Naive thymus-derived CD4-positive, alpha-beta T cell (primary cell): ENCODE measurements around the gene AHSA1. TPM values are rescaled to one million over a fixed set of nuclear protein-coding genes. Genes with fewer than 3 reads are reported as not detected.
A peak's percentile ranks its signal among the peaks of the same experiment; 100 is the strongest.

Experiments used
- ATAC-seq: fragments of 150-1000 bp; cut with Tn5 transposase; 2 replicates; pipeline ENCODE4 v1.10.0; 2021; ENCODE audit warnings: mild to moderate bottlenecking, moderate library complexity
- CTCF ChIA-PET: fragments of 350-600 bp; sonication (Branson Sonifier 250); formaldehyde crosslinking; loops from one replicate; lab custom pipeline; 2021; ENCODE audit warnings: antibody characterized with exemption; lab: Charles Lee
- POLR2A ChIA-PET: fragments of 350-600 bp; sonication (Branson Sonifier 250); formaldehyde crosslinking; loops from one replicate; lab custom pipeline; 2021; ENCODE audit warnings: antibody characterized with exemption, inconsistent platforms; lab: Charles Lee
- DNase-seq, 9 donors: peaks; one replicate each; pipeline versions ENCODE4 v3.0.0 to v3.0.0-alpha.2; 2020 to 2022; ENCODE audit warnings: mixed read lengths in 1 of 9
- H3K27ac ChIP-seq: one replicate; pipeline ENCODE4 v1.7.0; 2013; ENCODE audit warnings: mild to moderate bottlenecking, low read depth, low read length, moderate library complexity
- H3K27me3 ChIP-seq, 2 donors: one replicate each; pipeline ENCODE4 v1.7.0; 2013; ENCODE audit warnings: low read length in 2 of 2, mild to moderate bottlenecking in 2 of 2, moderate library complexity in 2 of 2; ENCODE audit not compliant: control insufficient read depth in 2 of 2, insufficient read depth in 2 of 2
- H3K36me3 ChIP-seq, 3 experiments: 1 replicate in 2 of 3; 2 replicates in 1 of 3; pipeline ENCODE4 v1.7.0; 2013; ENCODE audit warnings: low read length in 3 of 3, mild to moderate bottlenecking in 3 of 3, moderate library complexity in 1 of 3; ENCODE audit not compliant: insufficient read depth in 3 of 3, control insufficient read depth in 2 of 3
- H3K4me1 ChIP-seq, 2 donors: one replicate each; pipeline ENCODE4 v1.7.0; 2013; ENCODE audit warnings: low read length in 2 of 2, mild to moderate bottlenecking in 2 of 2, moderate library complexity in 1 of 2; ENCODE audit not compliant: control insufficient read depth in 2 of 2, insufficient read depth in 2 of 2
- H3K4me3 ChIP-seq: 2 replicates; pipeline ENCODE4 v1.7.0; 2013; ENCODE audit warnings: mild to moderate bottlenecking, low read length
- H3K9me3 ChIP-seq, 3 experiments: 1 replicate in 2 of 3; 2 replicates in 1 of 3; pipeline ENCODE4 v1.7.0; 2013; ENCODE audit warnings: low read length in 3 of 3; ENCODE audit not compliant: control insufficient read depth in 2 of 3
- H3K27ac Mint-ChIP-seq, 9 donors: one replicate each; pipeline ENCODE4 v1.8.0; 2020 to 2022; ENCODE audit warnings: mixed read lengths in 9 of 9, mild to moderate bottlenecking in 8 of 9, moderate library complexity in 5 of 9, inconsistent platforms in 2 of 9
- H3K27me3 Mint-ChIP-seq, 5 donors: one replicate each; pipeline ENCODE4 v1.8.0; 2021 to 2022; ENCODE audit warnings: mixed read lengths in 5 of 5, mild to moderate bottlenecking in 1 of 5
- H3K36me3 Mint-ChIP-seq, 5 donors: one replicate each; pipeline ENCODE4 v1.8.0; 2020 to 2022; ENCODE audit warnings: mixed read lengths in 5 of 5, mild to moderate bottlenecking in 3 of 5, inconsistent platforms in 1 of 5
- H3K4me1 Mint-ChIP-seq, 7 donors: one replicate each; pipeline ENCODE4 v1.8.0; 2020 to 2022; ENCODE audit warnings: mixed read lengths in 7 of 7, mild to moderate bottlenecking in 3 of 7, inconsistent platforms in 1 of 7
- H3K4me3 Mint-ChIP-seq, 10 donors: one replicate each; pipeline ENCODE4 v1.8.0; 2020 to 2022; ENCODE audit warnings: mild to moderate bottlenecking in 10 of 10, mixed read lengths in 10 of 10, moderate library complexity in 6 of 10, inconsistent platforms in 2 of 10
- H3K9me3 Mint-ChIP-seq, 11 donors: one replicate each; pipeline ENCODE4 v1.8.0; 2020 to 2022; ENCODE audit warnings: mixed read lengths in 11 of 11, mild to moderate bottlenecking in 4 of 11, inconsistent platforms in 1 of 11, moderate library complexity in 1 of 11
- intact Hi-C, 2 donors: fragments of 100-400 bp; cut with micrococcal nuclease; formaldehyde crosslinking; loops; one replicate each; pipeline ENCODE4 v1.15.1; 2023
- polyA plus RNA-seq, 2 donors: library from polyadenylated mRNA; unstranded; fragments of 300-500 nt; fragmentation: Illumina TruSeq; gene quantifications; one replicate each; pipeline ENCODE4 v1.2.3, GENCODE V29; 2021
- total RNA-seq, 6 experiments: library from RNA in 5 of 6; stranded (reverse) in 5 of 6; gene quantifications; 1 replicate in 5 of 6; 2 replicates in 1 of 6; pipeline ENCODE4 v1.2.3 and lab custom pipeline; 2021 to 2026

Gene AHSA1
- total and polyA plus RNA-seq, 7 experiments from 2014 or later: 51.6 to 176 (median 104) TPM

DNA sequence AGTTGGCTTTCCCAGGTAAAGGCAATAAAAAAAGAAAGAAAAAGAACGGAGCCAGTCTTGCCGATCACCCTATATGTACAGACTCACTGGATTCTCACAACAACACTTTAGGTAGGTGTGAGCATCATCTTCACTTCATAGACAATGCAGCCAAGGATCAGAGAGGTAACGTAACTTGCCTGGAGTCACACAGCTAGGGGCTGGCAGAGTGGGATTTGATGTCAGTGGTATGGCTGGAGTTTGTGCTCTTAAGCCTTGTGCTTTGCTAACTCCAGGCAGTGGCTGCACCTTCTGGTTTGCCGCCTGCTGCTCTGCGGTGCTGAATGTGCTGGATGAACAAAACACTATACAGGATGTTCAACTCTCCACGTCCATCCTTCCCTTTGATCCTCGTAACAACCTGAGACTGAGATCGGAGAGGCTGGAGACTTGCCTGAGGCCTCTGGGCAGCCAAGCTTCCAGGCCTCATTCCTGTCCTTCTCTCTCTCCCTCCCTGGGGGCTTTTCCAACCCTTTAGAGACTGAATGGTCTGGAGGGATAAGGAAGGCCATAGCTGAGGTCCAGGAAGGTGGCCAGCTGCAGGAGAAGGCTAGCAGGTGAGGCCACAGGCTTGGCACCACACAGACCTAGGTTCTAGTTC, 32.6 kb downstream of the AHSA1 start:
- H3K36me3 Mint-ChIP-seq: peaks cover 0 to 4% (median 0%) of the 10 kb centered on the region in 5 donors
- peaks cover 0 to 2% (median 0%) of the 10 kb centered on the region in 11 donors for H3K9me3 Mint-ChIP-seq
- Histone ChIP-seq H3K9me3 (no peaks in the 10 kb centered on the region), H3K4me3 (no peak overlapping the region), H3K4me1 (no peaks in the 10 kb centered on the region), H3K27ac (no peak overlapping the region), H3K27me3 (no peaks in the 10 kb centered on the region), H3K36me3 (no peaks in the 10 kb centered on the region)
- no peak overlapping the region for H3K4me3 Mint-ChIP-seq
- DNase-seq: no peak
- POLR2A ChIA-PET: no interaction called here
- H3K27me3 Mint-ChIP-seq: peaks cover under 1 to 8% (median 4%) of the 10 kb centered on the region in 5 donors
- H3K4me1 Mint-ChIP-seq: no peaks in the 10 kb centered on the region
- no peak for ATAC-seq
- H3K27ac Mint-ChIP-seq: no peak overlapping the region
- CTCF ChIA-PET: no interaction called here
- intact Hi-C loops: no loop called here

DNA sequence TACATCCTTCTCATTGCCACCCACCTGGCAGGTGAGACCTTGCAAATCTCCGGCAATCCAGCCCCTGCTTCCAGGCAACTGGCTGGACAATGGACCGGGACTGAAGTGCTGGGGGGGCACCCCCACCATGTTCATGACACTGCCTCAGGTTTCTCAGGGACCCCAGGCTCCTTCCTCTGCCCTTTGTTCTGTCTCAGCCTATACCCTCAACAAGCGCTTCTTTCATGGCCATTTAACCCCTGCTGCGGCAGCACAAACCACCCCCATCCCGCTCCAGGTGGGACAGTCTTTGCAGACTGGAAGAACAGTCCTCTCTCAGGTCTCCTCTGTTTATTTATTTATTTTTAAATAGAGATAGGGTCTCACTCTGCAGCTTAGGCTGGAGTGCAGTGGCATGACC, 33.2 kb downstream of the AHSA1 start:
- Mint-ChIP-seq H3K27me3 (peaks cover 7 to 14% (median 9%) of the 10 kb centered on the region in 5 donors), H3K36me3 (peaks cover 0 to 6% (median 0%) of the 10 kb centered on the region in 5 donors), H3K4me3 (no peak overlapping the region), H3K9me3 (peaks cover 0 to 3% (median 0%) of the 10 kb centered on the region in 11 donors), H3K4me1 (no peaks in the 10 kb centered on the region), H3K27ac (no peak overlapping the region)
- H3K9me3 ChIP-seq: no peaks in the 10 kb centered on the region
- intact Hi-C loops: no loop called here
- ChIA-PET CTCF (no interaction called here), POLR2A (no interaction called here)
- H3K27ac ChIP-seq: no peak overlapping the region
- H3K4me3 ChIP-seq: no peak overlapping the region
- DNase-seq (no peak), ATAC-seq (no peak)
- H3K27me3 ChIP-seq: no peaks in the 10 kb centered on the region
- no peaks in the 10 kb centered on the region for H3K4me1 ChIP-seq
- no peaks in the 10 kb centered on the region for H3K36me3 ChIP-seq

DNA sequence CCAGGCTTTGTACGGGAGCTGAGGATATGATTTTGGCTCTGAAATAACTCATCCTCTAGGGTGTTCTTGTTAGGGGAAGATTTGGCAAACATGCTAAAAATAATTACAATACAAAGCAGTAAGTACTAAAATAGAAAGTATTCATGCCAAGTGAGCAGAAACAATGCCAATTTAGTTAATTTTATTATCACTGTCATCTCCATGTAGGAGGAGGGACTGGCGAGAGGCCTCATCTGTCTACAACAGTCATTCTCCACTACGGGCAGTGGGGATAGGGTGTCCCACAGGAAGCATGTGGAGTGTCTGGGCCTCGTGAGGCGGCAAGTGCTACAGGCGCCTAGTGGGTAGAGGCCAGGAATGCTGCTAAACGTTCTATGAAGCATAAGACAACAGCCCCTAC, 37.4 kb downstream of the AHSA1 start:
- no peaks in the 10 kb centered on the region for H3K36me3 ChIP-seq
- intact Hi-C loops: no loop called here
- POLR2A ChIA-PET: no interaction called here
- H3K9me3 ChIP-seq: no peaks in the 10 kb centered on the region
- no peak overlapping the region for H3K4me3 ChIP-seq
- no peak overlapping the region for H3K27ac ChIP-seq
- Mint-ChIP-seq H3K27ac (no peak overlapping the region), H3K4me1 (peaks cover 0 to 8% (median 5%) of the 10 kb centered on the region in 7 donors), H3K36me3 (peaks cover 0 to 6% (median 0%) of the 10 kb centered on the region in 5 donors), H3K9me3 (peaks cover 0 to 5% (median 0%) of the 10 kb centered on the region in 11 donors), H3K4me3 (no peak overlapping the region), H3K27me3 (peaks cover 31 to 40% (median 34%) of the 10 kb centered on the region in 5 donors)
- ATAC-seq (no peak), DNase-seq (no peak)
- peaks cover 0 to 6% of the 10 kb centered on the region in 2 donors for H3K4me1 ChIP-seq
- H3K27me3 ChIP-seq: peaks cover 0 to 6% of the 10 kb centered on the region in 2 donors
- CTCF ChIA-PET: no interaction called here

DNA sequence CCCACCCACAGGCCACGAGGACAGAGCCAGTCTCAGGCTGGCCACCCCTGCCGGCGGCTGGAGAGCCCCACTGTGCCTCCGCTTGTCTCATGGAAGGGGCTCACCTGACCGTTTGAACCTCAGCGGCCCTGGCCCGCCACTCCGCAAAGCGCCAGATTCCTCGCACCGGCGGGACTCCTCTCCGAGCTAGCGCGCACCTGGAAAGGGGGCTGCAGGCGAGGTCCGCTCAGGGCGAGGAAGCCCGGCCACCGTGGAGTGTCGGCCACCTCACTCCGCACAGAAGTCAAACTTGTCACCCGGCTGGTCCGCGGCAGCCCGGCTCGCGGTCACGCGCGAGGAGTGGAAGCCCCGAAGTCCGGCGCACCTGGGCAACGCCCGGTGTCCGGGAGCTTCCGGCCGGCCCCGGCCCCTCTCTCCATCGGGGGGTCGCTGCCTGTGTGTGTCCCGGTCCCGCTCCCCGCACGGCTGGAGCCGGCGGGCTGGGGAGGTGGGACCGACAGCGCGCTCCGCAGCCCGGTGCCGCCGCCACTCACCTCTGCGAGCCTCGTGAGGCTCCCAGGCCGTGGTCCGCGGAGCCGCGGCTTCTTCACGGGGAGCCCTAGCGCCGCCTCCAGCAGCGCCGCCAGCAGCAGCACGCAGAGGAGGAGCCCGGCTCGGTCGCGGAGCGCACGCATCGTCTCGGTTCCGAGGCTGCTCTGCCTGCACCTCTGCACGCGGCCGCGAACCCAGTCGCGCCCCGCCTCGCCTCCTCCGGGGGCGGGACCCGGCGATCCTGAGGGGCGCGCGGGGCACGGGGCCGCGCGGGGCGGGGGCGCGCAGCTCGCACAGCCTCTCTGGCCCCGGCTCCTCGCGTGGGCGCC, 40.5 kb downstream of the AHSA1 start, which contains the start of gene ISM2:
ISM2 (minus strand) TSS at position 697 of the 860 bp plus-strand sequence; CDS start at position 674, 23 bp downstream.
- H3K4me3 Mint-ChIP-seq: peak within 1 kb of the TSS; percentile 67 to 83 (median 75)
- no peak within 1 kb of the TSS for H3K4me3 ChIP-seq
- no peaks in the 10 kb centered on the region for H3K9me3 ChIP-seq
- peak; percentile 83 for ATAC-seq
- peaks cover 0 to 9% (median 4%) of the 10 kb centered on the region in 5 donors for H3K36me3 Mint-ChIP-seq
- CTCF ChIA-PET: no interaction called here
- peaks cover 0 to 8% (median 5%) of the 10 kb centered on the region in 7 donors for H3K4me1 Mint-ChIP-seq
- peaks cover 3 to 6% (median 4%) of the 10 kb centered on the region in 11 donors for H3K9me3 Mint-ChIP-seq
- POLR2A ChIA-PET: no interaction called here
- DNase-seq: peak in 8 of 9 donors; percentile 14 to 54 (median 20)
- no peak within 1 kb of the TSS for H3K27ac ChIP-seq
- H3K27me3 ChIP-seq: peaks cover 0 to 6% of the 10 kb centered on the region in 2 donors
- no peak within 1 kb of the TSS for H3K27ac Mint-ChIP-seq
- H3K27me3 Mint-ChIP-seq: peaks cover 34 to 46% (median 38%) of the 10 kb centered on the region in 5 donors
- H3K4me1 ChIP-seq: peaks cover 0 to 6% of the 10 kb centered on the region in 2 donors
- no peaks in the 10 kb centered on the region for H3K36me3 ChIP-seq
- intact Hi-C loops: no loop called here

DNA sequence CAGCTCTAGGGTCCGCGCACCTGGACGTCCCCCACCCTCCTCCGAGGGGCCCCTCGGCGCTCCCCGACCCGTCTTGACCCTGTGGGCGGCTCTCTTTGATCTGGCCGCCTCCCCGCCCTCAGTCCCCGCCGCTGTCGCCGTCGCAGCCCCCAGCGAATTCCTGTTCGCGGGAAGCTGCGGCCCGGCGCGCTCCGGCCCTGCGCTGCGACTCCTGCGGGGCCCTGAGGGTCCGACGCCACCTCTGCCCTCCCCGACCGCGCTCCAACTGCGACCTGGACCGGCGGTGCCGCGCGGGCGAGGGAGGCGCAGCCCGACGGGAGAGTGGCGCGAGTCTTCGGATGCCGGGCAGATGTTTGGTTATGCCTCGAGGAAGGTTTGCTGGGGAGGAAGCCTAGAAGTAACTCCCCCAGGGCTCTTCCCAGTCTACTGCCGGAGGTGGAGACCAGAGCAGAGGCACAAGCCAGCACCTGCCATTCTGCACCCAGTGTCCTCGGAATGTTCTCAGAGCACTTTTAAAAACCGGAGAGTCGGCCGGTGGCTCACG, 41.2 kb downstream of the AHSA1 start:
- H3K27ac ChIP-seq: no peak overlapping the region
- no peak for ATAC-seq
- Mint-ChIP-seq H3K27me3 (peaks cover 34 to 46% (median 38%) of the 10 kb centered on the region in 5 donors), H3K4me3 (peak overlapping the region in 9 of 10 donors; percentile 25 to 80 (median 55)), H3K36me3 (peaks cover 0 to 9% (median 5%) of the 10 kb centered on the region in 5 donors), H3K9me3 (peaks cover 3 to 13% (median 5%) of the 10 kb centered on the region in 11 donors), H3K27ac (no peak overlapping the region), H3K4me1 (peaks cover 0 to 8% (median 5%) of the 10 kb centered on the region in 7 donors)
- intact Hi-C loops: no loop called here
- no peak for DNase-seq
- no peak overlapping the region for H3K4me3 ChIP-seq
- peaks cover 0 to 1% (median 0%) of the 10 kb centered on the region in 3 experiments for H3K9me3 ChIP-seq
- CTCF ChIA-PET: no interaction called here
- peaks cover 0 to 6% of the 10 kb centered on the region in 2 donors for H3K27me3 ChIP-seq
- peaks cover 0 to 6% of the 10 kb centered on the region in 2 donors for H3K4me1 ChIP-seq
- POLR2A ChIA-PET: no interaction called here
- H3K36me3 ChIP-seq: no peaks in the 10 kb centered on the region

DNA sequence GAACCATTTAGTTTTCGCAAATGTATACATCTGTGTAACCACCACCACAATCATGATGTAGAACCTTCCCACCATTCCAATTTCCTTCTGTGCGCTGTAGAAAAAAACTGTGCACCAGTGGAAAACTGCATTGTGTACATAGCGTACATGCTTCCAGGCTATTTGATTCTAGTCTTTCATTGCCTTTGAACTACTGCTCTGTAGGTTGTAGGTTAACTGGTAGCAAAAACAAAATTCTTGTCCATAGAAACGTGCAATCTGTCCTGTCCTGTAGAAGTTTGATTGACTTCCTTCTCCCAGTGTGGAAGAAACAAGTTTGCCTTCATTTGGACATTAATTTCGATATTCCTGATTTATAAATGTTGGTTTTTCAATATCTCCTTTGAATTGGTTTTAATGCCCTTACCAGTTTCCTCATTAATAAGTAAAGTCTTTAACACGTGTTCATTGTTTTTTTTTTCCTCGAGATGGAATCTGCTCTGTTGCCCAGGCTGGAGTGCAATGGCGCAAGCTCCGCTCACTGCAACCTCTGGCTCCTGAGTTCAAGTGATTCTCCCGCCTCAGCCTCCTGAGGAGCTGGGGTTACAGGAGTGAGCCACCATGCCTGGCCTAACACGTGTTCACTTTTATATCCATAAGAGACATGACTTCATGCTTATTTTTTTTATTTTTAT, 44.4 kb downstream of the AHSA1 start:
- DNase-seq (no peak), ATAC-seq (no peak)
- Mint-ChIP-seq H3K36me3 (peaks cover 4 to 20% (median 14%) of the 10 kb centered on the region in 5 donors), H3K27me3 (peaks cover 20 to 30% (median 25%) of the 10 kb centered on the region in 5 donors), H3K4me3 (no peak overlapping the region), H3K4me1 (peaks cover 0 to 8% (median 5%) of the 10 kb centered on the region in 7 donors), H3K27ac (no peak overlapping the region), H3K9me3 (peaks cover 3 to 28% (median 6%) of the 10 kb centered on the region in 11 donors)
- intact Hi-C loops: no loop called here
- peaks cover 0 to 6% of the 10 kb centered on the region in 2 donors for H3K4me1 ChIP-seq
- ChIA-PET CTCF (interaction anchor here (0.7 to 1.2 kb wide), 2 partner anchors 20 to 180 kb away, joined by 3 to 4 read pairs; no protein-coding TSS in a partner anchor), POLR2A (no interaction called here)
- H3K4me3 ChIP-seq: no peak overlapping the region
- H3K36me3 ChIP-seq: no peaks in the 10 kb centered on the region
- no peak overlapping the region for H3K27ac ChIP-seq
- H3K9me3 ChIP-seq: peaks cover 0 to 4% (median 0%) of the 10 kb centered on the region in 3 experiments
- H3K27me3 ChIP-seq: peaks cover 0 to 6% of the 10 kb centered on the region in 2 donors
